ENCODE measurements around the gene NKX2-2.

Gene NKX2-2

GRCh38 chr20:21510414-21511384, 3.2 kb downstream of the NKX2-2 start:
- in situ Hi-C loops (cut with MboI; ENCODE audit: low sequenced_read_pairs) = loop anchor here (25.0 kb wide), 1 partner anchor 873 kb away; no protein-coding TSS in a partner anchor

GRCh38 chr20:21509597-21510371, 4.1 kb downstream of the NKX2-2 start:
- in situ Hi-C loops (cut with MboI; ENCODE audit: low sequenced_read_pairs) = loop anchor here (10.0 to 25.0 kb wide), 3 partner anchors 275 to 872 kb away; no protein-coding TSS in a partner anchor

GRCh38 chr20:21509079-21509596, 4.7 kb downstream of the NKX2-2 start:
- in situ Hi-C loops (cut with MboI; ENCODE audit: low sequenced_read_pairs) = loop anchor here (10.0 to 25.0 kb wide), 3 partner anchors 274 to 872 kb away; no protein-coding TSS in a partner anchor

GRCh38 chr20:21508230-21509078, 5.4 kb downstream of the NKX2-2 start:
- in situ Hi-C loops (cut with MboI; ENCODE audit: low sequenced_read_pairs) = loop anchor here (10.0 to 25.0 kb wide), 3 partner anchors 274 to 871 kb away; no protein-coding TSS in a partner anchor

GRCh38 chr20:21507400-21508229, 6.2 kb downstream of the NKX2-2 start:
- in situ Hi-C loops (cut with MboI; ENCODE audit: low sequenced_read_pairs) = loop anchor here (10.0 to 25.0 kb wide), 3 partner anchors 273 to 870 kb away; no protein-coding TSS in a partner anchor

- in situ Hi-C loops (cut with MboI; ENCODE audit: low sequenced_read_pairs) = loop anchor here (10.0 to 25.0 kb wide), 3 partner anchors 271 to 869 kb away; no protein-coding TSS in a partner anchor
Measured at GRCh38 chr20:21505810-21506530, 7.9 kb downstream of the NKX2-2 start.

GRCh38 chr20:21505161-21505809, 8.6 kb downstream of the NKX2-2 start:
- in situ Hi-C loops (cut with MboI; ENCODE audit: low sequenced_read_pairs) = loop anchor here (10.0 to 25.0 kb wide), 3 partner anchors 270 to 868 kb away; no protein-coding TSS in a partner anchor

- in situ Hi-C loops (cut with MboI; ENCODE audit: low sequenced_read_pairs) = loop anchor here (10.0 to 25.0 kb wide), 3 partner anchors 270 to 867 kb away; no protein-coding TSS in a partner anchor
Measured at GRCh38 chr20:21504323-21504722, 9.5 kb downstream of the NKX2-2 start.

GRCh38 chr20:21503345-21503744, 10.5 kb downstream of the NKX2-2 start:
- in situ Hi-C loops (cut with MboI; ENCODE audit: low sequenced_read_pairs) = loop anchor here (10.0 to 25.0 kb wide), 3 partner anchors 269 to 866 kb away; no protein-coding TSS in a partner anchor

GRCh38 chr20:21501184-21501583, 12.7 kb downstream of the NKX2-2 start:
- in situ Hi-C loops (cut with MboI; ENCODE audit: low sequenced_read_pairs) = loop anchor here (10.0 to 25.0 kb wide), 3 partner anchors 266 to 864 kb away; no protein-coding TSS in a partner anchor

GRCh38 chr20:21500599-21500998, 13.3 kb downstream of the NKX2-2 start:
- in situ Hi-C loops (cut with MboI; ENCODE audit: low sequenced_read_pairs) = loop anchor here (10.0 to 25.0 kb wide), 3 partner anchors 266 to 863 kb away; no protein-coding TSS in a partner anchor

- in situ Hi-C loops (cut with MboI; ENCODE audit: low sequenced_read_pairs) = loop anchor here (10.0 to 25.0 kb wide), 3 partner anchors 265 to 862 kb away; no protein-coding TSS in a partner anchor
Measured at GRCh38 chr20:21499641-21500040, 14.2 kb downstream of the NKX2-2 start.

- in situ Hi-C loops (cut with MboI; ENCODE audit: low sequenced_read_pairs) = no loop called here
Measured at GRCh38 chr20:21498635-21499034, 15.2 kb downstream of the NKX2-2 start.

GRCh38 chr20:21498195-21498594, 15.7 kb downstream of the NKX2-2 start:
- in situ Hi-C loops (cut with MboI; ENCODE audit: low sequenced_read_pairs) = no loop called here

- in situ Hi-C loops (cut with MboI; ENCODE audit: low sequenced_read_pairs) = no loop called here
Measured at GRCh38 chr20:21496452-21496851, 17.4 kb downstream of the NKX2-2 start.

GRCh38 chr20:21493049-21493448, 20.8 kb downstream of the NKX2-2 start:
- in situ Hi-C loops (cut with MboI; ENCODE audit: low sequenced_read_pairs) = no loop called here

- in situ Hi-C loops (cut with MboI; ENCODE audit: low sequenced_read_pairs) = no loop called here
Measured at GRCh38 chr20:21490105-21490504, 23.8 kb downstream of the NKX2-2 start.
